Panc1 (cell line): ENCODE results near the gene PTPRA. TPM values are rescaled to one million over a fixed set of nuclear protein-coding genes. Genes with fewer than 3 reads are reported as not detected.

Source experiments
- ATAC-seq: fragments of 200-7000 bp; cut with Tn5 transposase; 2 replicates; pipeline ENCODE4 v1.9.1; 2020; ENCODE audit warnings: mild to moderate bottlenecking, moderate library complexity
- BruUV-seq: library from RNA; stranded (reverse); fragments of 400-500 nt; replicated peaks from 2 replicates; lab custom pipeline; 2021; lab: Mats Ljungman, UMichigan
- CTCF ChIA-PET: fragments of 300-600 bp; sonication (Branson Sonifier 250); formaldehyde crosslinking; loops from one replicate; lab custom pipeline; 2022; ENCODE audit warnings: antibody characterized with exemption; lab: Charles Lee
- POLR2A ChIA-PET: fragments of 300-600 bp; sonication (Branson Sonifier 250); formaldehyde crosslinking; loops from one replicate; lab custom pipeline; 2022; ENCODE audit warnings: antibody characterized with exemption; lab: Charles Lee
- DNase-seq: peaks from one replicate; pipeline ENCODE4 v3.0.0-alpha.2; 2010; ENCODE audit warnings: low read depth, low spot score
- H3K27ac ChIP-seq: 2 replicates; pipeline ENCODE4 v1.5.1; 2011; ENCODE audit warnings: mild to moderate bottlenecking, low read length, inconsistent platforms
- H3K27me3 ChIP-seq: fragments of 200-500 bp; sonication (Bioruptor generic); 2 replicates; pipeline ENCODE4 v1.6.0; 2014; ENCODE audit warnings: low read length, inconsistent platforms; ENCODE audit not compliant: control insufficient read depth, insufficient read depth
- H3K36me3 ChIP-seq: fragments of 200-500 bp; sonication (Bioruptor generic); 2 replicates; pipeline ENCODE4 v1.5.1; 2014; ENCODE audit warnings: inconsistent platforms, mild to moderate bottlenecking, low read length, moderate library complexity; ENCODE audit not compliant: control insufficient read depth, insufficient read depth
- H3K4me1 ChIP-seq: 2 replicates; pipeline ENCODE4 v1.5.1; 2011; ENCODE audit warnings: inconsistent platforms, mild to moderate bottlenecking, low read length, moderate library complexity; ENCODE audit not compliant: control insufficient read depth, insufficient read depth
- H3K4me3 ChIP-seq, 2 experiments: 2 replicates each; pipeline ENCODE4 v1.5.1; 2011 to 2012; ENCODE audit warnings: low read depth in 2 of 2, low read length in 2 of 2, mild to moderate bottlenecking in 2 of 2, inconsistent platforms in 1 of 2, moderate library complexity in 1 of 2
- H3K9me3 ChIP-seq: fragments of 200-500 bp; sonication (Bioruptor generic); 2 replicates; pipeline ENCODE4 v1.5.1; 2014; ENCODE audit warnings: low read depth, mild to moderate bottlenecking, inconsistent platforms, low read length, moderate library complexity; ENCODE audit not compliant: control insufficient read depth, insufficient read depth
- POLR2AphosphoS5 ChIP-seq: IDR thresholded peaks from 2 replicates; pipeline ENCODE4 v1.6.1; 2012; ENCODE audit warnings: mild to moderate bottlenecking, low read depth, low read length, moderate library complexity
- SIN3A ChIP-seq: IDR thresholded peaks from 2 replicates; pipeline ENCODE4 v1.6.1; 2012; ENCODE audit warnings: low read depth, mild to moderate bottlenecking, low read length, moderate library complexity, borderline replicate concordance; ENCODE audit not compliant: insufficient read depth
- TCF7L2 ChIP-seq: IDR thresholded peaks from 2 replicates; pipeline ENCODE4 v1.6.1; 2011; ENCODE audit warnings: mild to moderate bottlenecking, low read depth, low read length, inconsistent platforms
- in situ Hi-C: cut with HindIII; loops from 2 replicates; pipeline ENCODE4 v1.10.0; 2016; ENCODE audit warnings: low sequenced_read_pairs, low pct_unique_long_range_greater_than_20kb
- intact Hi-C: fragments of 100-400 bp; cut with micrococcal nuclease; formaldehyde crosslinking; loops from one replicate; pipeline ENCODE4 v1.10.0; 2022; ENCODE audit not compliant: unreplicated experiment
- total RNA-seq: library from RNA; stranded (reverse); gene quantifications from one replicate; pipeline ENCODE4 v1.2.1, GENCODE V29; 2021; ENCODE audit not compliant: unreplicated experiment
- TF ChIP-seq, protein P1 (sequence below): fragments of 450-650 bp; IDR thresholded peaks from 2 replicates; pipeline ENCODE4 v1.5.1; 2017; ENCODE audit warnings: mild to moderate bottlenecking
- TF ChIP-seq, protein P2 (sequence below), 2 experiments: IDR thresholded peaks; 2 replicates each; pipeline ENCODE4 v1.6.1; 2011 to 2012; ENCODE audit warnings: low read depth in 2 of 2, control low read depth in 1 of 2, low read length in 1 of 2, mild to moderate bottlenecking in 1 of 2, moderate library complexity in 1 of 2; ENCODE audit not compliant: insufficient read depth in 1 of 2

Gene PTPRA
- total RNA-seq, 1 experiment from 2014 or later, result 56.6 TPM

GRCh38 chr20:2993250-2993649 is 120.0 kb downstream of the PTPRA start:
- Histone ChIP-seq H3K4me3 (no peak overlapping the region), H3K4me1 (no peaks in the 10 kb centered on the region), H3K36me3 (no peaks in the 10 kb centered on the region), H3K9me3 (no peaks in the 10 kb centered on the region), H3K27me3 (no peaks in the 10 kb centered on the region), H3K27ac (no peak overlapping the region)
- intact Hi-C loops, result no loop called here
- CTCF ChIA-PET, result no interaction called here
- in situ Hi-C loops, result no loop called here
- TF ChIP-seq, protein P1, sequence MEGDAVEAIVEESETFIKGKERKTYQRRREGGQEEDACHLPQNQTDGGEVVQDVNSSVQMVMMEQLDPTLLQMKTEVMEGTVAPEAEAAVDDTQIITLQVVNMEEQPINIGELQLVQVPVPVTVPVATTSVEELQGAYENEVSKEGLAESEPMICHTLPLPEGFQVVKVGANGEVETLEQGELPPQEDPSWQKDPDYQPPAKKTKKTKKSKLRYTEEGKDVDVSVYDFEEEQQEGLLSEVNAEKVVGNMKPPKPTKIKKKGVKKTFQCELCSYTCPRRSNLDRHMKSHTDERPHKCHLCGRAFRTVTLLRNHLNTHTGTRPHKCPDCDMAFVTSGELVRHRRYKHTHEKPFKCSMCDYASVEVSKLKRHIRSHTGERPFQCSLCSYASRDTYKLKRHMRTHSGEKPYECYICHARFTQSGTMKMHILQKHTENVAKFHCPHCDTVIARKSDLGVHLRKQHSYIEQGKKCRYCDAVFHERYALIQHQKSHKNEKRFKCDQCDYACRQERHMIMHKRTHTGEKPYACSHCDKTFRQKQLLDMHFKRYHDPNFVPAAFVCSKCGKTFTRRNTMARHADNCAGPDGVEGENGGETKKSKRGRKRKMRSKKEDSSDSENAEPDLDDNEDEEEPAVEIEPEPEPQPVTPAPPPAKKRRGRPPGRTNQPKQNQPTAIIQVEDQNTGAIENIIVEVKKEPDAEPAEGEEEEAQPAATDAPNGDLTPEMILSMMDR, result no peak
- TF ChIP-seq POLR2AphosphoS5, result no peak
- no peak for TF ChIP-seq SIN3A
- TF ChIP-seq TCF7L2, result no peak
- TF ChIP-seq, protein P2, sequence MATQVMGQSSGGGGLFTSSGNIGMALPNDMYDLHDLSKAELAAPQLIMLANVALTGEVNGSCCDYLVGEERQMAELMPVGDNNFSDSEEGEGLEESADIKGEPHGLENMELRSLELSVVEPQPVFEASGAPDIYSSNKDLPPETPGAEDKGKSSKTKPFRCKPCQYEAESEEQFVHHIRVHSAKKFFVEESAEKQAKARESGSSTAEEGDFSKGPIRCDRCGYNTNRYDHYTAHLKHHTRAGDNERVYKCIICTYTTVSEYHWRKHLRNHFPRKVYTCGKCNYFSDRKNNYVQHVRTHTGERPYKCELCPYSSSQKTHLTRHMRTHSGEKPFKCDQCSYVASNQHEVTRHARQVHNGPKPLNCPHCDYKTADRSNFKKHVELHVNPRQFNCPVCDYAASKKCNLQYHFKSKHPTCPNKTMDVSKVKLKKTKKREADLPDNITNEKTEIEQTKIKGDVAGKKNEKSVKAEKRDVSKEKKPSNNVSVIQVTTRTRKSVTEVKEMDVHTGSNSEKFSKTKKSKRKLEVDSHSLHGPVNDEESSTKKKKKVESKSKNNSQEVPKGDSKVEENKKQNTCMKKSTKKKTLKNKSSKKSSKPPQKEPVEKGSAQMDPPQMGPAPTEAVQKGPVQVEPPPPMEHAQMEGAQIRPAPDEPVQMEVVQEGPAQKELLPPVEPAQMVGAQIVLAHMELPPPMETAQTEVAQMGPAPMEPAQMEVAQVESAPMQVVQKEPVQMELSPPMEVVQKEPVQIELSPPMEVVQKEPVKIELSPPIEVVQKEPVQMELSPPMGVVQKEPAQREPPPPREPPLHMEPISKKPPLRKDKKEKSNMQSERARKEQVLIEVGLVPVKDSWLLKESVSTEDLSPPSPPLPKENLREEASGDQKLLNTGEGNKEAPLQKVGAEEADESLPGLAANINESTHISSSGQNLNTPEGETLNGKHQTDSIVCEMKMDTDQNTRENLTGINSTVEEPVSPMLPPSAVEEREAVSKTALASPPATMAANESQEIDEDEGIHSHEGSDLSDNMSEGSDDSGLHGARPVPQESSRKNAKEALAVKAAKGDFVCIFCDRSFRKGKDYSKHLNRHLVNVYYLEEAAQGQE (IDR thresholded peaks at IDR 0.05; ENCODE audit: insufficient read depth in 1 of 2, low read depth in 2 of 2, low read length in 1 of 2), result no peak
- ATAC-seq (no peak), DNase-seq (no peak)
- BruUV-seq, result no TSS peak
- POLR2A ChIA-PET, result no interaction called here

DNA sequence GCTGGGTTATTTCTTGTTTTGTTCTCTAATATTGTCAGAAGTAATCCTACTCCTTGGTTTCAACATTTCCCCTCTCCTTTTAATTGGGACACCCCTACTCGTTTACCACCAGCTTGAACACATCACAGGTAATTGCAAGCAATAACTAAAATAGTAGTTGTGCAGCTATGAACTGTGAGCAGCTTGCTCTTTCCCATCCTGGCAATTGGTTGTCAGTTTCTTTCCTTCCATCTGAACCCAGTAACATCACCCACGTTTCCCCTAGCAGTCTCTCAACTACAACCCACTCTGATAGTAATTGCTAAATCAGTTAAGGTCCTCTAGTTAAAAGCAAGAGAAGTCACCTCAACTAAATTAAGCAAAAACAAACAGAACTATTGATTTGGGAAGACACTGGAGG is 122.5 kb downstream of the PTPRA start:
- Histone ChIP-seq H3K4me1 (no peaks in the 10 kb centered on the region), H3K9me3 (no peaks in the 10 kb centered on the region), H3K27me3 (no peaks in the 10 kb centered on the region), H3K4me3 (no peak overlapping the region), H3K36me3 (peaks cover 4% of the 10 kb centered on the region; the same call in 1 of the 2 replicates), H3K27ac (no peak overlapping the region)
- intact Hi-C loops (no loop called here), in situ Hi-C loops (no loop called here)
- CTCF ChIA-PET, result no interaction called here
- BruUV-seq, result no TSS peak
- POLR2A ChIA-PET, result no interaction called here
- TF ChIP-seq TCF7L2, result no peak
- TF ChIP-seq, protein P2 (IDR thresholded peaks at IDR 0.05; ENCODE audit: insufficient read depth in 1 of 2, low read depth in 2 of 2, low read length in 1 of 2), result no peak
- no peak for TF ChIP-seq SIN3A
- TF ChIP-seq, protein P1, result no peak
- TF ChIP-seq POLR2AphosphoS5, result no peak
- no peak for ATAC-seq
- DNase-seq, result no peak
